Esophagus squamous epithelium (tissue), 5 donors: ENCODE data around the gene CACNA1D. TPM values are rescaled to one million over a fixed set of nuclear protein-coding genes. Genes with fewer than 3 reads are reported as not detected.

ENCODE experiments used
- DNase-seq: peaks from one replicate; lab custom pipeline; 2025; lab: John Stamatoyannopoulos, UW
- H3K27ac ChIP-seq, 4 donors: fragments of 200-600 bp; sonication (generic); one replicate each; pipeline ENCODE4 v1.5.1; 2016 to 2019; ENCODE audit warnings: mild to moderate bottlenecking in 1 of 4
- H3K27me3 ChIP-seq, 4 donors: fragments of 200-600 bp; sonication (generic); 1 replicate in 3 of 4; 2 replicates in 1 of 4; pipeline versions ENCODE4 v1.5.1 to v1.6.0; 2017 to 2021; ENCODE audit warnings: antibody characterized with exemption in 1 of 4
- H3K36me3 ChIP-seq, 3 donors: fragments of 200-600 bp; sonication (generic); one replicate each; pipeline ENCODE4 v1.5.1; 2016 to 2019
- H3K4me1 ChIP-seq, 3 donors: fragments of 200-600 bp; sonication (generic); one replicate each; pipeline ENCODE4 v1.5.1; 2017 to 2019
- H3K4me3 ChIP-seq, 4 donors: fragments of 200-600 bp; sonication (generic); 1 replicate in 3 of 4; 2 replicates in 1 of 4; pipeline ENCODE4 v1.5.1; 2016 to 2019; ENCODE audit warnings: mild to moderate bottlenecking in 2 of 4, moderate library complexity in 1 of 4
- H3K9me3 ChIP-seq, 3 donors: fragments of 200-600 bp; sonication (generic); one replicate each; pipeline ENCODE4 v1.5.1; 2016 to 2019
- POLR2A ChIP-seq, 4 donors: fragments of 450-650 bp; IDR thresholded peaks; one replicate each; pipeline ENCODE4 v1.6.1; 2017; ENCODE audit warnings: antibody characterized with exemption in 4 of 4, mild to moderate bottlenecking in 4 of 4, moderate library complexity in 3 of 4
- WGBS, 2 donors: methylation state at CpG; one replicate each; pipeline ENCODE4 v1.1.5; 2018; 5-methylcytosine and 5-hydroxymethylcytosine counted together
- intact Hi-C: fragments of 100-400 bp; cut with DNase I; formaldehyde crosslinking; loops from one replicate; pipeline ENCODE4 v1.15.0; 2022
- total RNA-seq, 4 donors: library from RNA; depleted of rRNA; stranded (reverse); fragments of >200 nt; gene quantifications; one replicate each; pipeline ENCODE4 v1.1.0, GENCODE V29; 2016
- TF ChIP-seq, protein P1 (sequence below), 6 experiments: fragments of 450-650 bp in 4 of 6; fragments of 200-600 bp in 2 of 6; sonication (generic) in 2 of 6; IDR thresholded peaks; one replicate each; pipeline ENCODE4 v1.5.1; 2016 to 2019; ENCODE audit warnings: antibody characterized with exemption in 6 of 6, mild to moderate bottlenecking in 4 of 6, moderate library complexity in 4 of 6
- donor health status: DM: yes; HTN: yes; CAD: no.

CACNA1D gene
- total RNA-seq, 4 donors from 2014 or later, result 0.56 to 4.5 (median 3.1) TPM

DNA sequence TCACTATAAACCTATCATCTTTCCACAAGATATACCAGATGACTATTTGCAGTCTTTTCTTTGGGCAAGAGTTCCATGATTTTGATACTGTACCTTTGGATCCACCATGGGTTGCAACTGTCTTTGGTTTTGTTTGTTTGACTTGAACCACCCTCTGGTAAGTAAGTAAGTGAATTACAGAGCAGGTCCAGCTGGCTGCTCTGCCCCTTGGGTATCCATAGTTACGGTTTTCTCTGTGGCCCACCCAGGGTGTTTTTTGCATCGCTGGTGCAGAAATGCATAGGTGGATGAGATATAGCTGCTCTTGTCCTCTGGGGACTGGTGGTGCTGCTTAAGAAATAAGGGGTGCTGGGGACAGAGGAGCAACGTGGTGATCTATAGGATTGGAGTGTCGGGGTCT lies 318.0 kb downstream of the CACNA1D start:
- H3K4me3 ChIP-seq, result no peak overlapping the region
- H3K36me3 ChIP-seq, result no peaks in the 10 kb centered on the region
- no peaks in the 10 kb centered on the region for H3K9me3 ChIP-seq
- peaks cover 0 to 13% (median 0%) of the 10 kb centered on the region in 4 donors for H3K27me3 ChIP-seq
- H3K4me1 ChIP-seq, result no peaks in the 10 kb centered on the region
- DNase-seq, result no peak
- intact Hi-C loops, result no loop called here
- 68 to 84% methylated on average over 4 of the region's 4 CpGs for WGBS, 2 donors
- TF ChIP-seq POLR2A (IDR thresholded peaks at IDR 0.05), result no peak
- TF ChIP-seq, protein P1, sequence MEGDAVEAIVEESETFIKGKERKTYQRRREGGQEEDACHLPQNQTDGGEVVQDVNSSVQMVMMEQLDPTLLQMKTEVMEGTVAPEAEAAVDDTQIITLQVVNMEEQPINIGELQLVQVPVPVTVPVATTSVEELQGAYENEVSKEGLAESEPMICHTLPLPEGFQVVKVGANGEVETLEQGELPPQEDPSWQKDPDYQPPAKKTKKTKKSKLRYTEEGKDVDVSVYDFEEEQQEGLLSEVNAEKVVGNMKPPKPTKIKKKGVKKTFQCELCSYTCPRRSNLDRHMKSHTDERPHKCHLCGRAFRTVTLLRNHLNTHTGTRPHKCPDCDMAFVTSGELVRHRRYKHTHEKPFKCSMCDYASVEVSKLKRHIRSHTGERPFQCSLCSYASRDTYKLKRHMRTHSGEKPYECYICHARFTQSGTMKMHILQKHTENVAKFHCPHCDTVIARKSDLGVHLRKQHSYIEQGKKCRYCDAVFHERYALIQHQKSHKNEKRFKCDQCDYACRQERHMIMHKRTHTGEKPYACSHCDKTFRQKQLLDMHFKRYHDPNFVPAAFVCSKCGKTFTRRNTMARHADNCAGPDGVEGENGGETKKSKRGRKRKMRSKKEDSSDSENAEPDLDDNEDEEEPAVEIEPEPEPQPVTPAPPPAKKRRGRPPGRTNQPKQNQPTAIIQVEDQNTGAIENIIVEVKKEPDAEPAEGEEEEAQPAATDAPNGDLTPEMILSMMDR (IDR thresholded peaks at IDR 0.05), result no peak
- no peak overlapping the region for H3K27ac ChIP-seq

DNA sequence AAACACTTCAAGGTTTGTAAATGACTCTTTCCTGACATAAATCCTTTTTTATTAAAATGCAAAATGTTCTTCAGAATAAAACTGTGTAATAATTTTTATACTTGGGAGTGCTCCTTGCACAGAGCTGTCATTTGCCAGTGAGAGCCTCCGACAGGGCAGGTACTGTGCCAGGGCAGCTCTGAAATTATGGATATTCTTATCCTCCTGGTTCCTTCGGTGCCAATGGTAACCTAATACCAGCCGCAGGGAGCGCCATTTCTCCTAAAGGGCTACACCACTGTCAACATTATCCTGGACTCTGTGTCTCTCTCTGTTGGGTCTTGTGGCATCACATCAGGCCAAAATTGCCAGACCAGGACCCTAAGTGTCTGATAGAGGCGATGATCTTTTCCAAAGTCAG lies 318.8 kb downstream of the CACNA1D start:
- no peak overlapping the region for H3K4me3 ChIP-seq
- TF ChIP-seq, protein P1 (IDR thresholded peaks at IDR 0.05), result no peak
- no peak for TF ChIP-seq POLR2A (IDR thresholded peaks at IDR 0.05)
- H3K27me3 ChIP-seq, result peaks cover 0 to 11% (median 0%) of the 10 kb centered on the region in 4 donors
- WGBS, 2 donors, result 93 to 94% methylated on average over 4 to 5 of the region's 5 CpGs
- H3K27ac ChIP-seq, result no peak overlapping the region
- H3K9me3 ChIP-seq, result no peaks in the 10 kb centered on the region
- DNase-seq, result no peak
- H3K4me1 ChIP-seq, result no peaks in the 10 kb centered on the region
- intact Hi-C loops, result no loop called here
- H3K36me3 ChIP-seq, result no peaks in the 10 kb centered on the region

DNA sequence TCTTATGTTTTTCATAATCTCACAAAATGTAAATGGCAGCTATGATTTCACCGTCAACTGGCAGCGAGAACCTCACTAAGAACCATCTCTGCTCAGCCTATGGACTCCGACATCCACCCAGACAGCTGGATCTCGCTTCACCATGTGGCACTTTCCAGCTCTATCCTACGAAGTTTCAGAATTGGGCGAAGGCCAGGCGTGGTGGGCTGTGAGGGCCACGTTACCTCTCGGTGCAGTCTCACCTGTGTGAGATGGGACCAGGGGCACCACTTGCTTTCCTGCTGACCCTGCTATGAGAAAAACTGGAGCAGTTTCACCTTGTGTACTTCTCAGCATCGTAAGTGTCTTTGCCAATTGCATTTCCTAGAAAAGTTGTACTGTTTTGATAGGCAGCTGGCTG lies 319.5 kb downstream of the CACNA1D start:
- no peaks in the 10 kb centered on the region for H3K36me3 ChIP-seq
- H3K4me1 ChIP-seq, result no peaks in the 10 kb centered on the region
- intact Hi-C loops, result no loop called here
- H3K27ac ChIP-seq, result no peak overlapping the region
- no peak overlapping the region for H3K4me3 ChIP-seq
- TF ChIP-seq, protein P1 (IDR thresholded peaks at IDR 0.05), result no peak
- no peak for TF ChIP-seq POLR2A (IDR thresholded peaks at IDR 0.05)
- WGBS, 2 donors, result 84 to 90% methylated on average over 9 to 10 of the region's 10 CpGs
- peaks cover 0 to 7% (median 0%) of the 10 kb centered on the region in 4 donors for H3K27me3 ChIP-seq
- DNase-seq, result no peak
- H3K9me3 ChIP-seq, result no peaks in the 10 kb centered on the region

DNA sequence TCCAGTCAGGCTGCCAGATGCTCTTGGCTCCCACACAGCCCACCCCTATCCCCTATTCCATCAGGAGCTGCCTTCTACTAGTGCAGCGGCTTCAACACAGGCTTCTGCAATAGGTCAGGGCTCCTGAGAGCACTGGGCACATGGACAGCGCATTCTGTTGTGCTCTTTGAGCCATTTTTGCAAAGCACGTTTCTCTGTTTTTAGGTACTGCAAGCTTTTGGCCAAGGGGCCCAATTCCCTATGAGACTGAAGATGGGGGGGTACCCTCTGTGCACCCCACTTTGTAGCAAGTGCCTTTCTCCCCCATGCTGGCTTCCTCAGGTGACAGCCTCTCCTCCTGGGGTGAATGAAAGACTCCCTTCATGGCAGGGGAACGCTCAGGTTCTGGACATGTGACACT lies 320.7 kb downstream of the CACNA1D start:
- intact Hi-C loops, result no loop called here

DNA sequence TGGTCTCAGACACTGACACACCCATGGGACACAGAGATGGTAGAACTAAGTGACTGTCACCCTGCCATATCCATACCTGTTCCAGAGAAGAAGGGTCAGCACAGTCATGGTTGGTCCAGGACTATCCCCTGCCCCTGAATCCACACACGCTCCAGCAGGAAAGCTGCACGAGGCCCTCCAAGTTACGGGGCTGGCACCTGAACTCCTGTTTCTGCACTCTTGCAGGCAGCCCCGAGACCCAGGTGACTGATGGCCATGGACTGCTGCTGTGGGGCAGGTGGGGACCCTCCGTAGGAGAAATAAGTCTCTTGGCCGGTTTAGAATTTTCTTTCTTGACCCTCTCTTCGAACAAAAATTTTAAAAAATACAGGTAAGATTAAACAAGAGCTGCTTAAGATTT lies 321.2 kb downstream of the CACNA1D start:
- no peak for TF ChIP-seq POLR2A (IDR thresholded peaks at IDR 0.05)
- TF ChIP-seq, protein P1 (IDR thresholded peaks at IDR 0.05), result no peak
- Histone ChIP-seq H3K27ac (no peak overlapping the region), H3K27me3 (peaks cover 0 to 15% (median 0%) of the 10 kb centered on the region in 4 donors), H3K4me3 (no peak overlapping the region), H3K9me3 (no peaks in the 10 kb centered on the region), H3K4me1 (no peaks in the 10 kb centered on the region), H3K36me3 (no peaks in the 10 kb centered on the region)
- no peak for DNase-seq
- intact Hi-C loops, result no loop called here
- 98 to 100% methylated on average over 1 to 6 of the region's 7 CpGs for WGBS, 2 donors

More for the DNA sequence above, 320.7 kb downstream of the CACNA1D start:
- TF ChIP-seq, protein P1 (IDR thresholded peaks at IDR 0.05), result no peak
- no peak for TF ChIP-seq POLR2A (IDR thresholded peaks at IDR 0.05)
- H3K4me1 ChIP-seq, result no peaks in the 10 kb centered on the region
- WGBS, 2 donors, result 93 to 96% methylated on average over 4 of the region's 4 CpGs
- no peak overlapping the region for H3K27ac ChIP-seq
- no peaks in the 10 kb centered on the region for H3K9me3 ChIP-seq
- H3K4me3 ChIP-seq, result no peak overlapping the region
- H3K36me3 ChIP-seq, result no peaks in the 10 kb centered on the region
- peaks cover 0 to 10% (median 0%) of the 10 kb centered on the region in 4 donors for H3K27me3 ChIP-seq
- no peak for DNase-seq
